Kidney (tissue), 14 donors: ENCODE results near the gene SNX19. TPM values are rescaled to one million over a fixed set of nuclear protein-coding genes. Genes with fewer than 3 reads are reported as not detected.

Experiments used
- DNase-seq, 5 donors: peaks; one replicate each; pipeline ENCODE4 v3.0.0-alpha.2; 2013 to 2020
- FAIRE-seq: peaks from 2 replicates; lab custom pipeline; 2012; peaks lifted over from hg19 to GRCh38; lab: Jason Lieb, UNC
- H3K27ac ChIP-seq, 2 donors: one replicate each; pipeline ENCODE4 v1.7.0; 2013; ENCODE audit warnings: low read depth in 2 of 2, low read length in 2 of 2, inconsistent platforms in 1 of 2
- H3K27me3 ChIP-seq: one replicate; pipeline ENCODE4 v1.7.1; 2013; ENCODE audit warnings: low read length, inconsistent platforms; ENCODE audit not compliant: control insufficient read depth, insufficient read depth
- H3K36me3 ChIP-seq, 3 donors: one replicate each; pipeline versions ENCODE4 v1.7.0 to v1.7.1; 2013; ENCODE audit warnings: low read length in 3 of 3, control low read depth in 1 of 3, inconsistent platforms in 1 of 3; ENCODE audit not compliant: insufficient read depth in 3 of 3, control insufficient read depth in 2 of 3
- H3K4me1 ChIP-seq, 3 donors: one replicate each; pipeline versions ENCODE4 v1.7.0 to v1.7.1; 2013; ENCODE audit warnings: low read length in 3 of 3, inconsistent platforms in 1 of 3, low read depth in 1 of 3; ENCODE audit not compliant: control insufficient read depth in 2 of 3, insufficient read depth in 2 of 3
- H3K4me3 ChIP-seq, 3 donors: one replicate each; pipeline versions ENCODE4 v1.7.0 to v1.8.1; 2013; ENCODE audit warnings: low read length in 3 of 3, control low read depth in 1 of 3, inconsistent platforms in 1 of 3
- H3K9ac ChIP-seq, 3 donors: one replicate each; pipeline versions ENCODE4 v1.7.0 to v1.7.1; 2013; ENCODE audit warnings: low read length in 3 of 3, control low read depth in 1 of 3, inconsistent platforms in 1 of 3
- H3K9me3 ChIP-seq, 3 donors: one replicate each; pipeline versions ENCODE4 v1.7.0 to v1.7.1; 2013; ENCODE audit warnings: low read length in 3 of 3, control low read depth in 1 of 3, inconsistent platforms in 1 of 3; ENCODE audit not compliant: control insufficient read depth in 2 of 3, insufficient read depth in 1 of 3
- CTCF ChIP-seq: IDR thresholded peaks from 3 replicates; pipeline ENCODE4 v1.5.1; 2012; ENCODE audit warnings: mild to moderate bottlenecking, moderate library complexity, borderline replicate concordance; ENCODE audit not compliant: insufficient read depth; ENCODE audit errors: extremely low read depth
- intact Hi-C: fragments of 100-400 bp; cut with DNase I; formaldehyde crosslinking; loops from one replicate; pipeline ENCODE4 v1.11.1; 2022
- polyA plus RNA-seq: library from polyadenylated mRNA; stranded (reverse); fragments of 350-450 nt; fragmentation: Illumina TruSeq; extraction: RNeasy Lipid Tissue Mini Kit (QIAGEN cat#74804); gene quantifications from one replicate; pipeline ENCODE4 v1.2.3, GENCODE V29; 2014; ENCODE audit warnings: low read depth, low replicate concordance; ENCODE audit not compliant: insufficient read depth
- total RNA-seq: library from RNA; stranded (reverse); fragmentation: NEBNext Ultra II Directional; extraction: Animal tissue kit (Norgen Biotek cat#: 25700); gene quantifications from one replicate; pipeline ENCODE4 v1.2.1, GENCODE V29; 2021
- donor health status: control.
- donor health status: control.
- donor health status: control.
- donor health status: control.
- donor health status: control.
- donor health status: DM: yes; HTN: yes; CAD: no.
- donor health status: Normal renal cell carcinoma (clear cell type).

Gene SNX19
- total and polyA plus RNA-seq, 2 donors from 2014 or later: 16.9 to 67.5 TPM

GRCh38 chr11:130888790-130889189 is 27.5 kb downstream of the SNX19 start:
- no peaks in the 10 kb centered on the region for H3K9me3 ChIP-seq
- H3K4me1 ChIP-seq: no peaks in the 10 kb centered on the region
- no peak for FAIRE-seq
- intact Hi-C loops: no loop called here
- no peak overlapping the region for H3K27ac ChIP-seq
- H3K27me3 ChIP-seq: no peaks in the 10 kb centered on the region
- DNase-seq: no peak
- no peak overlapping the region for H3K9ac ChIP-seq
- peaks cover 3 to 22% (median 15%) of the 10 kb centered on the region in 3 donors for H3K36me3 ChIP-seq
- no peak for TF ChIP-seq CTCF
- no peak overlapping the region for H3K4me3 ChIP-seq

GRCh38 chr11:130886704-130887103 is 29.6 kb downstream of the SNX19 start:
- FAIRE-seq (no peak), DNase-seq (no peak)
- Histone ChIP-seq H3K4me3 (no peak overlapping the region), H3K27me3 (no peaks in the 10 kb centered on the region), H3K36me3 (peaks cover 2 to 30% (median 25%) of the 10 kb centered on the region in 3 donors), H3K9ac (no peak overlapping the region), H3K4me1 (no peaks in the 10 kb centered on the region), H3K9me3 (no peaks in the 10 kb centered on the region), H3K27ac (no peak overlapping the region)
- intact Hi-C loops: no loop called here
- TF ChIP-seq CTCF: no peak

GRCh38 chr11:130882138-130882551 is 34.1 kb downstream of the SNX19 start:
- FAIRE-seq: no peak
- no peaks in the 10 kb centered on the region for H3K4me1 ChIP-seq
- H3K9me3 ChIP-seq: no peaks in the 10 kb centered on the region
- H3K4me3 ChIP-seq: no peak overlapping the region
- no peak overlapping the region for H3K9ac ChIP-seq
- intact Hi-C loops: no loop called here
- no peak overlapping the region for H3K27ac ChIP-seq
- no peaks in the 10 kb centered on the region for H3K27me3 ChIP-seq
- no peak for TF ChIP-seq CTCF
- H3K36me3 ChIP-seq: peaks cover 9 to 64% (median 52%) of the 10 kb centered on the region in 3 donors
- DNase-seq: no peak

- Histone ChIP-seq H3K4me3 (no peak overlapping the region), H3K36me3 (peaks cover 9 to 69% (median 57%) of the 10 kb centered on the region in 3 donors), H3K9ac (no peak overlapping the region), H3K4me1 (no peaks in the 10 kb centered on the region), H3K27ac (no peak overlapping the region), H3K27me3 (no peaks in the 10 kb centered on the region), H3K9me3 (no peaks in the 10 kb centered on the region)
- no peak for TF ChIP-seq CTCF
- DNase-seq (no peak), FAIRE-seq (no peak)
- intact Hi-C loops: no loop called here
These were observed 34.7 kb downstream of the SNX19 start for GRCh38 chr11:130881475-130882137.
